ENCODE results near the gene NFU1. TPM values are rescaled to one million over a fixed set of nuclear protein-coding genes. Genes with fewer than 3 reads are reported as not detected.

The NFU1 gene
- total RNA-seq, 1 experiment from 2014 or later = 41.8 TPM

DNA sequence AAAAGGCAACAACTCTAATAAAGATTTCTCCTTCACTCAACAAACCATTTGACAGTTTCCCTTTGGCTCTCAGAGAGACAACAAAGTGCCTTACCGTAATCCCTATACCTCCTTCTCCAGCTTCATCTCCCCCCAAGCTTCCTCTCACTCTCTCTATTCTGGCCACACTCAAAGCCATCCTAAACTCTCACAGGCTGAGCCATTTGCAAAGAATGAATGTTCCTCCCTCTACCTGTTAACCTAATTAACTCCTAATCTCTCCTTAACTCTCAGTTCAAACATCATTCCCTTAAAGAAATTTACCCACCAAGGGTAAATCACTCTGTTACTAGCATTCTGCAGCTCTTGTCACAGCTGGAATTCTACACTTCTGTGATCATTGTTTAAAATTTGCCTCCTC lies 88.5 kb downstream of the NFU1 start:
- DNase-seq (ENCODE audit: low read depth) = no peak

Other genes with a start within 250 kb of the NFU1 start
- gene GFPT1, start 50.2 kb downstream of the NFU1 start, total RNA-seq (2014; rRNA removed; shearing (Covaris generic)) = 11.1 and 14.3 TPM in 2 replicates
- gene AAK1, start 206.3 kb upstream of the NFU1 start, total RNA-seq (2014; rRNA removed; shearing (Covaris generic)) = 19.7 and 37.4 TPM in 2 replicates